Testis (tissue), 2 donors: Measurements from ENCODE around the gene REV3L.

ENCODE experiments used
- CTCF ChIP-seq, 3 experiments: fragments of 450-650 bp in 2 of 3; fragments of 200-600 bp in 1 of 3; sonication (generic) in 1 of 3; IDR thresholded peaks; one replicate each; pipeline ENCODE4 v1.5.1; 2016 to 2019; ENCODE audit warnings: antibody characterized with exemption in 3 of 3, mild to moderate bottlenecking in 2 of 3, moderate library complexity in 1 of 3
- POLR2A ChIP-seq: fragments of 450-650 bp; IDR thresholded peaks from one replicate; pipeline ENCODE4 v1.6.1; 2017; ENCODE audit warnings: antibody characterized with exemption, mild to moderate bottlenecking, moderate library complexity

GRCh38 chr6:111462770-111463391 lies 20.1 kb downstream of the REV3L start:
- TF ChIP-seq CTCF (IDR thresholded peaks at IDR 0.05): no peak
- TF ChIP-seq POLR2A: no peak
